ENCODE data around the gene TMSB4Y.

TMSB4Y gene

GRCh38 chrY:13703568-13703968, at the start of gene TMSB4Y:
Gene TMSB4Y (plus strand): TSS chrY:13703899.
- peak in 2 of 3 donors; percentile 50 to 56 for DNase-seq (ENCODE audit: low read depth in 2 of 3, low spot score in 1 of 3)

GRCh38 chrY:13664162-13664561, 39.5 kb upstream of the TMSB4Y start:
- no peak for DNase-seq (ENCODE audit: low read depth in 2 of 3, low spot score in 1 of 3)

- no peak for DNase-seq (ENCODE audit: low read depth in 2 of 3, low spot score in 1 of 3)
Observed at GRCh38 chrY:13671122-13671521, 32.6 kb upstream of the TMSB4Y start.

GRCh38 chrY:13702276-13702675, 1.4 kb upstream of the TMSB4Y start:
- DNase-seq (ENCODE audit: low read depth in 2 of 3, low spot score in 1 of 3): no peak

- no peak for DNase-seq (ENCODE audit: low read depth in 2 of 3, low spot score in 1 of 3)
Observed at GRCh38 chrY:13704121-13704930, 627 bp downstream of the TMSB4Y start.

- no peak for DNase-seq (ENCODE audit: low read depth in 2 of 3, low spot score in 1 of 3)
Observed at GRCh38 chrY:13705197-13705596, 1.5 kb downstream of the TMSB4Y start.

- no peak for DNase-seq (ENCODE audit: low read depth in 2 of 3, low spot score in 1 of 3)
Observed at GRCh38 chrY:13708038-13708437, 4.3 kb downstream of the TMSB4Y start.

- no peak for DNase-seq (ENCODE audit: low read depth in 2 of 3, low spot score in 1 of 3)
Observed at GRCh38 chrY:13718996-13719395, 15.3 kb downstream of the TMSB4Y start.

- no peak for DNase-seq (ENCODE audit: low read depth in 2 of 3, low spot score in 1 of 3)
Observed at GRCh38 chrY:13729517-13729916, 25.8 kb downstream of the TMSB4Y start.

GRCh38 chrY:13738618-13739017, 34.9 kb downstream of the TMSB4Y start:
- peak in 1 of 3 donors; percentile 5 for DNase-seq (ENCODE audit: low read depth in 2 of 3, low spot score in 1 of 3)

- DNase-seq (ENCODE audit: low read depth in 2 of 3, low spot score in 1 of 3): peak in 1 of 3 donors; percentile 25
Observed at GRCh38 chrY:13751289-13752071, 47.8 kb downstream of the TMSB4Y start.

GRCh38 chrY:13754661-13755060, 51.0 kb downstream of the TMSB4Y start:
- DNase-seq (ENCODE audit: low read depth in 2 of 3, low spot score in 1 of 3): no peak

Measured in stimulated activated CD4-positive, alpha-beta T cell treated with anti-CD3 and anti-CD28 coated beads, Interleukin-12 subunit alpha, Interleukin-12 subunit beta, amount 100 ng/mL, for 48 hours (primary cell).